GM18499 (cell line): ENCODE data around the gene SLC46A3.
"Not testable (repeated sequence)": the region's sequence is repeated elsewhere in the genome, so short reads cannot be mapped to it uniquely, and the experiment has no call there.

Source experiments
- ATAC-seq: cut with Tn5 transposase; IDR thresholded peaks from one replicate; pipeline ENCODE4 v1.9.1; 2021; ENCODE audit warnings: moderate number of reproducible peaks; ENCODE audit not compliant: insufficient read depth, unreplicated experiment

SLC46A3 gene

GRCh38 chr13:28685892-28686291, 32.9 kb downstream of the SLC46A3 start:
- ATAC-seq, result no peak

DNA sequence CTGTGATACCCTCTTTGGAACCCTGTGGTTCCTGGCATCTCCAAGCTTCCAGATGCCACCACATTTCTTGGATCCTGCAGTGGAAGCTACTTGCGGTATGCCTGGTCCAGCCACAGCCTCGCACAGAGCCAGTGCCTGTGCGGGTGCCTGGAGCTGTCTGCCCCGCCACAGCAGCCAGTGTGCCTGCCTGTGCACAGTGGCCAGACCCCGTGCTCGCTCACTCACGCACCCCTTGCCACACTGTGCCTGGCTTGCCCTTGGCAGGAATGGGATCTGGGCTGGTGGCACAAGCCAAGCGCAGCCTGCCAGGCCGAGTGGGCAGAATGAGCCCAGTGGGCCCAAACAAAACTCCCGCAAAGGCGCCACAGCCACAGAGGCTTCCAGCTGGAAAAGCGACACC, 33.7 kb downstream of the SLC46A3 start:
- ATAC-seq, result no peak

- ATAC-seq, result no peak
Observed at GRCh38 chr13:28684257-28684656, 34.5 kb downstream of the SLC46A3 start.

- not testable (repeated sequence) for ATAC-seq
Observed at GRCh38 chr13:28683169-28683568, 35.6 kb downstream of the SLC46A3 start.

DNA sequence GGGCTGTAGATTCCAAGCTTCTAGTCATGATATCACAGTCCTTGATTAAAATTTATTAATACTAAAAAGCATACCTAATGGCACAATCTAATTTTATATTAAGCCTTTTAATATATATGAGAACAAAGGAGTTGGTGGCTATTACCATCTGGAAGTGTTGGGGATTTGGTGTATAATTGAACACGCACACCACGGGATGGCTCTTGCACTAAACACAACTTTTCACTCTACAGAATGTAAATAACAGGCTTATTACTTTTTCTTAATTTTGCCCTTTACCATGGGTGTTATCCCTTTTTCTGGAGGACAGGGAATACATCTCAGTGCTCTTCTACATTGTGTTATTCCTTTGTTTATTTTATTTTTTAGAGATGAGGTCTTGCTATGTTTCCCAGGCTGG, 38.2 kb downstream of the SLC46A3 start:
- ATAC-seq, result no peak

- ATAC-seq, result no peak
Observed at GRCh38 chr13:28679628-28680027, 39.1 kb downstream of the SLC46A3 start.

DNA sequence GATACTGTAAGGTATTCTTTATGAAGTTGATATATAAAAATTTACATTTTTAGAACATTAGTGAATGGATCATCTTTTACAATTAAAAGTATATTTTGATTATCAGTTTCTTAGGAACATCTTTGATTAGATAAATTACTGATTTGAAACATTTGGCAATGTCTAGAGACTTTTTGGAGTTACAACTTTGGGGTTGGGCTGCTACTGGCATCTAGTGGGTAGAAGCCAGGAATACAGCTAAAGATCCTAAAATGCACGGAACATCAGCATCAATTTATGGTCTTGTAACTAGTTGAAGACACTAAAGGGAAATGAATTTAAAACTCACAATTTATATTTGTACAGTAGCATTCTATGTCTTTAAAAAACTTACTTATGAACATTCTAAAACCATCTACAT, 40.0 kb downstream of the SLC46A3 start:
- no peak for ATAC-seq

GRCh38 chr13:28671126-28671792, 47.5 kb downstream of the SLC46A3 start:
- ATAC-seq, result no peak

DNA sequence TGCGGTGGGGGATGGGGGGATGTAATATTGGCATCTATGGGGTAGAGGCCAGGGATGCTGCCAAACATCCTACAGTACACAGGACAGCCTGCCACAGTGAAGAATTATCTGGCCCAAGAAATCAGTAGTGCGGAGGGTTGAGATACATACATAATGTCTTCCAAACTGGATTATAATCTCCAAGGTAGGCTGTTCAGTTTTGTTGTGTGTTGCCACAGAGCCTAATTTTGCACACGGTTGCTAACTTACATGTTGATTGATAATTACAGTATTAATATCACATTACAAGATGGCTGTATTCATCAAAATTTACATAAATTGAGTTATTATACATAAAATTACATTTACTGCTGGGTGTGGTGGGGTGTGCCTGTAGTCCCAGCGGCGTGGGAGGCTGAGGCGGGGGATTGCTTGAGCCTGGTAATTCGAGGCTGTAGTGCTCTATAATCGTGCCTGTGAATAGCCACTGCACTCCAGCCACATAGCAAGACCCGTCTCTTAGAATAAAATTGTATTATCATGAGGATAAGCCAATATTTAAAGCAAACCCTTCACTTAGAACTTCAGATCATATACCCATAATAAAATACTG, 51.8 kb downstream of the SLC46A3 start:
- no peak for ATAC-seq

DNA sequence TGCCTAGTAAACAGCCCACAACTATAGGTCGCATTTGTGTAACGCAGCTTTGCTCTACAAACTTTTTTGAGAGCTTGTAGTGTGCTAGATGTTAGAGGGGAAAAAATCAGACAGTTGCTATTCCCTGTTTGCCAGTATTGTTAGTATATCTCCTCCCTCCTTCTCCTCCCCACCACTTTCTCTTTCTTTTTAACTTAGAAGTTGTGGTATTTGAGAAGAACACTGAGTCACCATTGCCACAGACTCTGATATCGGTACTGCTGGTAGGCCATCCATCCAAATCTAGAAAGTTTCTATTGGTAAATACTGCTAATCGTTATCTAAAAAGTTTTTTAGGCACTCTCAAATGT, 59.2 kb downstream of the SLC46A3 start:
- no peak for ATAC-seq

- peak; percentile 64 for ATAC-seq
Observed at GRCh38 chr13:28658796-28659620, 59.8 kb downstream of the SLC46A3 start, which contains the start of gene POMP. POMP (plus strand) TSS chr13:28659130; CDS start chr13:28659185, 55 bp downstream.

- peak; percentile 14 for ATAC-seq
Observed at GRCh38 chr13:28658539-28658795, 60.3 kb downstream of the SLC46A3 start.

- no peak for ATAC-seq
Observed at GRCh38 chr13:28657784-28658538, 60.8 kb downstream of the SLC46A3 start.

DNA sequence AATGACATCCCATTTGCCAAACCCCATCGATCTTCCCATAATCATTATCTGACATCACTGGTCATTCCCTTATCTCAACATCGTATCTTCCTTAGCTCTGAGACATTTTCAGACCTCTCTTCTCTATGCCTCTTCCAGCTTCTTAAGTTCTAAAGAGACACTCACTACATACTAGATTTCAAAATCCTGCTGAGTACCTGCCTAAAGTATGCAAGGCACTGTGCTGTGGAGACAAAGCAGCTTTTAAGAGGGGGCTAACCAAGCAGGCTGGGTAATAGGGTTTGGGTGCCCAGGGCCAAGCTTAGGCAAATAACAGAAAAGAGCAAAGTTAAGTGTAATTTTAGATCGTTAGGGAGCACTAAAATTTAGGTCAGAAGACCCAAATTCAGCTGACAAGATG, 63.2 kb downstream of the SLC46A3 start:
- ATAC-seq, result no peak

DNA sequence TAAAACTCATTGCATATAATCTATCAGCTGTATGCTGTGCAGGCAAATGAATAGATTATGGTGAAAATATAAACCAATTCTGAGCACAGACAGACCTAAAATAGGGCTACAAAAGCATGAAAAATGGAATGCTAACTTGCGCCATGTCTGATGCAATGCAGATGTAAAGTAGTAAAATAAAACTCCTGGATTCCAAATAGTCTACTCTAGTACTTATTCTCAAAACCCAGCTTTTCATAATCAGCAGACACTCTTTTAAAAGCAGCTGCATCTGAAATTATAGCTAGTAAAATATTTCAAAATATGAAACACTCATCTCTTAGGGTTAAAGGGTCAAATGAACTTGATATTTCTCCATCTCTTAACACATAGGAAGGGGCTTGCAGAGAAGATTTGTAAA, 64.5 kb downstream of the SLC46A3 start:
- ATAC-seq, result no peak

- ATAC-seq, result no peak
Observed at GRCh38 chr13:28653111-28653510, 65.7 kb downstream of the SLC46A3 start.

- ATAC-seq, result no peak
Observed at GRCh38 chr13:28651810-28652401, 66.9 kb downstream of the SLC46A3 start.

DNA sequence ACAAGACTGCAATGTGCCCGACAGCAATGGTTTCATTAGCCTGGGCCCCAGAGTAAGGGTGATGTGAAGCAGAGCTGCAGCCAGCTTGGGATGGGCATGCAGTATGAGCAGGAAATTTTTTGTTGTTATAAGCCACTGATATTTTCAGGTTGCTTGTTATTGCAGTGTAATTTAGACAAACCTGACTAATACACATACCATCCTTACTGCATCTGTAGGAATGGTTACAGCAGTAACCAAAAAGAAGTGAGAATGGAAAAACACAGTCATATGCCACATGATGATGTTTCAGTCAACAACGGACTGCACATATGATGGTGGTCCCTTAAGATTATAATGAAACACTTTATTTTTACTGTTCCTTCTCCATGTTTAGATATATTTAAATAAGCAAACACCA, 68.5 kb downstream of the SLC46A3 start:
- no peak for ATAC-seq
